Body of pancreas (tissue), 4 donors: ENCODE measurements around the gene RNF213. TPM values are rescaled to one million over a fixed set of nuclear protein-coding genes. Genes with fewer than 3 reads are reported as not detected.

Source experiments
- ATAC-seq: fragments of 150-250 bp; one replicate; pipeline ENCODE4 v1.9.1; 2016
- DNase-seq, 4 donors: peaks; one replicate each; pipeline ENCODE4 v3.0.0-alpha.2; 2019
- H3K27ac ChIP-seq, 4 donors: fragments of 200-600 bp; sonication (generic); 1 replicate in 3 of 4; 2 replicates in 1 of 4; pipeline versions ENCODE4 v1.5.1 to v1.6.1; 2016 to 2019; ENCODE audit warnings: mild to moderate bottlenecking in 1 of 4, mixed read lengths in 1 of 4, moderate library complexity in 1 of 4
- H3K27me3 ChIP-seq, 2 donors: fragments of 200-600 bp; sonication (generic); one replicate each; pipeline ENCODE4 v1.6.0; 2016; ENCODE audit warnings: mild to moderate bottlenecking in 1 of 2
- H3K36me3 ChIP-seq, 2 donors: fragments of 200-600 bp; sonication (generic); replicated peaks in 1 of 2; 2 replicates each; pipeline ENCODE4 v1.5.1; 2016; ENCODE audit warnings: low read depth in 2 of 2; ENCODE audit not compliant: insufficient read depth in 1 of 2
- H3K4me1 ChIP-seq: fragments of 200-600 bp; sonication (generic); one replicate; pipeline ENCODE4 v1.6.0; 2016
- H3K4me3 ChIP-seq, 2 donors: fragments of 200-600 bp; sonication (generic); 1 replicate in 1 of 2; 2 replicates in 1 of 2; pipeline ENCODE4 v1.5.1; 2016 to 2019
- H3K9me3 ChIP-seq, 3 donors: fragments of 200-600 bp; sonication (generic); 1 replicate in 2 of 3; 2 replicates in 1 of 3; pipeline ENCODE4 v1.5.1; 2016
- POLR2A ChIP-seq, 3 donors: fragments of 450-650 bp; IDR thresholded peaks; one replicate each; pipeline ENCODE4 v1.6.1; 2016; ENCODE audit warnings: antibody characterized with exemption in 3 of 3, mild to moderate bottlenecking in 2 of 3
- WGBS, 2 donors: methylation state at CpG; one replicate each; pipeline ENCODE4 v1.1.5; 2017; 5-methylcytosine and 5-hydroxymethylcytosine counted together
- intact Hi-C: fragments of 100-400 bp; cut with DNase I; formaldehyde crosslinking; loops from one replicate; pipeline ENCODE4 v1.15.1; 2023
- total RNA-seq, 2 donors: library from RNA; depleted of rRNA; stranded (reverse); fragments of >200 nt; gene quantifications; one replicate each; pipeline ENCODE4 v1.1.0, GENCODE V29; 2016
- TF ChIP-seq, protein P1 (sequence below), 7 experiments: fragments of 450-650 bp in 4 of 7; fragments of 200-600 bp in 3 of 7; sonication (generic) in 3 of 7; IDR thresholded peaks; one replicate each; pipeline ENCODE4 v1.5.1; 2016 to 2019; ENCODE audit warnings: antibody characterized with exemption in 7 of 7

Gene RNF213
- total RNA-seq, 2 donors from 2014 or later: 60.7 to 69.5 TPM

DNA sequence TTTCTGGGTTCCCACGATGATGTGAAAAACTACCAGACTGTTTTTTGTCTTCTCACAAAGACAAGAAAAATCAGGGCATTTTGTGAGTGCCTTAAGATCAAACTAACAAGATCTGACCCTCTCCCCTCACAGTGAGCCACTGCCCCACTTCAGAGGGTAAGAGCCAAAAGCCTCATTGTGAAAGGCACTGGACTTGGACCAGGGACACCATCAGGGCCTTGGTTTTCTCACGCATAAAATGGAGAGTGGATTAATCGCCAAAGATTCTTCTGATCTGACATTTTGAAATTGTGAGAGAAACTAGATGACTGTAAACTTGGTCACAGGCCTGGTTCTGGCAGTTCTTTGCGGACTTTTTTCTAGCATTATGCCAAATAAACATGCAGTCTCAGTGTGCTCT lies 133.3 kb downstream of the RNF213 start:
- H3K27ac ChIP-seq: peak overlapping the region in 1 of 4 donors; percentile 3
- TF ChIP-seq, protein P1, sequence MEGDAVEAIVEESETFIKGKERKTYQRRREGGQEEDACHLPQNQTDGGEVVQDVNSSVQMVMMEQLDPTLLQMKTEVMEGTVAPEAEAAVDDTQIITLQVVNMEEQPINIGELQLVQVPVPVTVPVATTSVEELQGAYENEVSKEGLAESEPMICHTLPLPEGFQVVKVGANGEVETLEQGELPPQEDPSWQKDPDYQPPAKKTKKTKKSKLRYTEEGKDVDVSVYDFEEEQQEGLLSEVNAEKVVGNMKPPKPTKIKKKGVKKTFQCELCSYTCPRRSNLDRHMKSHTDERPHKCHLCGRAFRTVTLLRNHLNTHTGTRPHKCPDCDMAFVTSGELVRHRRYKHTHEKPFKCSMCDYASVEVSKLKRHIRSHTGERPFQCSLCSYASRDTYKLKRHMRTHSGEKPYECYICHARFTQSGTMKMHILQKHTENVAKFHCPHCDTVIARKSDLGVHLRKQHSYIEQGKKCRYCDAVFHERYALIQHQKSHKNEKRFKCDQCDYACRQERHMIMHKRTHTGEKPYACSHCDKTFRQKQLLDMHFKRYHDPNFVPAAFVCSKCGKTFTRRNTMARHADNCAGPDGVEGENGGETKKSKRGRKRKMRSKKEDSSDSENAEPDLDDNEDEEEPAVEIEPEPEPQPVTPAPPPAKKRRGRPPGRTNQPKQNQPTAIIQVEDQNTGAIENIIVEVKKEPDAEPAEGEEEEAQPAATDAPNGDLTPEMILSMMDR (IDR thresholded peaks at IDR 0.05): no peak
- no peak for TF ChIP-seq POLR2A (IDR thresholded peaks at IDR 0.05)

DNA sequence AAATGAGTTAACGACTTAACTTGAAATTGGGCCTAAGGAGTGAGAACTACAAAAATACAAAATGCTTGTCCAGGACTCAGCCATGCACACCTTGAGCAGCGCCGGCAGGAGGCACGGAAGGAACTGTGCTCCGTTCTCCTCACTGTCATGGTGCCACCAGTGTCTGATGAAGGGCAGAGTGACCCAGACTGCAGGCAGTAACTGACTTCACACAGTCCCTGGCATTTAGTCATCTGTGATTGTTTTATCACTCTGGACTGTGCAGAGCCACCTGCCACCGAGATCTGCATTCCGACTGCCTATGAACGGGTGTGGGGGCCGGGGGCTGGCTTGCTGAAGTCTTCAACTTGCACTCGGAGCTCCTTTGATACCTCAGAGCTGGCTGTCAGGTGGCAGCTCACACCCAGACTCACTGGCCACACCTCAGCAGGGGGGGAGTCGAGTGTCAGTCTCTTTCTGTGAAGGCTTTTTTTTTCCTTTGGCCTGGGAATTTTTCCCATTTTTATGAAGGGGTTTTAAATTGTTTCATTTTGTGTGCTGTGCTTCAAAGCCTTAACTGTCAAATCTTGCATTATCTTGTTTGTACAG lies 134.1 kb downstream of the RNF213 start:
- Histone ChIP-seq H3K9me3 (no peaks in the 10 kb centered on the region), H3K27ac (no peak overlapping the region), H3K27me3 (no peaks in the 10 kb centered on the region), H3K4me3 (no peak overlapping the region), H3K4me1 (no peaks in the 10 kb centered on the region), H3K36me3 (peaks cover 0 to 14% of the 10 kb centered on the region in 2 donors)
- DNase-seq (no peak), ATAC-seq (no peak)
- 49 to 72% methylated on average over 11 of the region's 11 CpGs for WGBS, 2 donors
- TF ChIP-seq, protein P1 (IDR thresholded peaks at IDR 0.05): no peak
- no peak for TF ChIP-seq POLR2A (IDR thresholded peaks at IDR 0.05)
- intact Hi-C loops: no loop called here

More for the DNA sequence above, 133.3 kb downstream of the RNF213 start:
- DNase-seq (no peak), ATAC-seq (no peak)
- Histone ChIP-seq H3K4me3 (no peak overlapping the region), H3K4me1 (no peaks in the 10 kb centered on the region), H3K9me3 (no peaks in the 10 kb centered on the region), H3K27me3 (no peaks in the 10 kb centered on the region), H3K36me3 (peaks cover 0 to 22% of the 10 kb centered on the region in 2 donors)
- WGBS, 2 donors: 79 to 83% methylated on average over 4 of the region's 4 CpGs
- intact Hi-C loops: no loop called here

DNA sequence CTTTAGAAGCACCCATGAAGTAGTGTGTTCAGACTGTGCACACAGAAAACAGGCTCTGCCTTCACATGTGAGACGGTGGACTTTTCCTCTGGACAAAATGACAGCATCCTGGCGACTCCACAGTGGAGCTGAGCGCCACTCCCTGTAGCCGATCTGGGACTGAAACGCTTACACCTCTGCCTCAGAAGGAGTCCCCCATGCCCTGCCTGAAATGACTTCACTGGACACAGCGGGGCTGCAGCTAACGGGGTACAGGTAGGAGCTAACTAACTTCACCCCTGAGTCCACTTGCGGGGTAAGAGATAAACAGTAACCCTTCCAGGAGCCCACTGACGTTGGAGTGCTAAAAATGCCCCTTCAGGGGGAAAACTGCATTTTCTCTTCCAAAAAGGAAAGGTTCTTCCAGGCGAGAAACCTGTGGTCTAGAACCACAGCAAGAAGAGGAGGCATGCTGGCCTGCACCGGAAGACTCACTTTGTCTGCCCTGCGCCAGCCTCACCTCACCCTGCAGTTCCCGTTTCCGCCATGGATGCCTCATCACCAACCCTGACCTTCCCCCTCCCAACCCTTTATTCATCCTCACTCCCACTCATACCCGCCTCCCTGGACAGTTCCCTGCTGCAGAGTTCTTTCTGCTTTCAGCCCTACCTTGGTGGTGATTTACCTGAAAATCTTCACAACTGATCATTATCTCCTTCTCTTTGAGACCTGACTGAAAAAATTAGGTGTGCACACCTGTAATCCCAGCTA lies 134.9 kb downstream of the RNF213 start:
- Histone ChIP-seq H3K9me3 (no peaks in the 10 kb centered on the region), H3K4me1 (no peaks in the 10 kb centered on the region), H3K27me3 (no peaks in the 10 kb centered on the region), H3K36me3 (peaks cover 0 to 7% of the 10 kb centered on the region in 2 donors), H3K4me3 (no peak overlapping the region), H3K27ac (no peak overlapping the region)
- WGBS, 2 donors: 84 to 86% methylated on average over 13 to 15 of the region's 15 CpGs
- DNase-seq (no peak), ATAC-seq (peak; percentile 18)
- intact Hi-C loops: no loop called here
- TF ChIP-seq, protein P1 (IDR thresholded peaks at IDR 0.05): no peak
- TF ChIP-seq POLR2A (IDR thresholded peaks at IDR 0.05): no peak

DNA sequence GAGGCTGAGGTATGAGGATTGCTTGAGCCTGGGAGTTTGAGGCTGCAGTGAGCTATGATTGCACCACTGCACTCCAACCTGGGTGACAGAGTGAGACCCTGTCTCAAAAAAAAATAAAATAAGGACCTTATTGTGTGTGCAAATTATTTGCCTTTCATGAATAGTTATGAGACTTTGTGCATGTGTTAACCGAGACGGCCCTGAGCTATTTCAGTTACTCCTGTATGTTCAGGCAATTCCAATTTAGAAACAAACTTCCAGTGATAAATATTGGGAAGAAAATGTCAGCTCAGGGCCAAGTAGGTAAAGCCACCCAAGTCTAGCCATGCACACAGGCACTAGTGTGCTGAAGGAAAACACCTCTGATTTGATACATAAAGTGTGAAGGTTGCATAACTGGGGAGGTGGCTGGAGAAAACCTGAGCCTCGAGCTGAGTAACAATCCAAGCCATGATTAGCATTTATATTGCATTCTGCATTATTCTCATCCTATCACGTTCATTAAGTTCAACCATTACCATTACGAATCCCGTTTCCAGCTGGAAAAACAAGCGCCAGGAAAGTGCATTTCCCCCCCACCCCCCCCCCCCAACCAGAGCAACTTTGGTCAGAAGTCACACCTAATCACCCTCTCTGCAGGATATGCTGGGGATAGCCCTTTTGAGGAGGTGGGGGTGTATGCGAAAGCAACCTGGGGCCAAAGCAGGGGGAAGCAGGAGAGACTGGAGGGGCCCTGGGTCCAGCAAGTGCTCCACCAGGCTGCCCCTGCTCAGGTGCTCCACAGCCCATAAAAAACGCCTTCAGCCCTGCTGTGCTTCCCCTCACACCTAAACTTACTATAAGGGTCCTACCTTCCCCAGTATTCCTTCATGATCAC lies 135.7 kb downstream of the RNF213 start:
- DNase-seq (no peak), ATAC-seq (no peak)
- H3K27me3 ChIP-seq: no peaks in the 10 kb centered on the region
- H3K4me3 ChIP-seq: no peak overlapping the region
- intact Hi-C loops: no loop called here
- no peaks in the 10 kb centered on the region for H3K4me1 ChIP-seq
- TF ChIP-seq POLR2A (IDR thresholded peaks at IDR 0.05): no peak
- TF ChIP-seq, protein P1 (IDR thresholded peaks at IDR 0.05): no peak
- H3K9me3 ChIP-seq: no peaks in the 10 kb centered on the region
- WGBS, 2 donors: 55 to 66% methylated on average over 8 of the region's 9 CpGs
- no peak overlapping the region for H3K27ac ChIP-seq
- H3K36me3 ChIP-seq: peaks cover 0 to 3% of the 10 kb centered on the region in 2 donors
